NCI-H82 treated with DMSO at 0.1 percent for 48 hours (cell line): ENCODE results near the gene SRGAP1.

Experiments
- DNase-seq: peaks from one replicate; lab custom pipeline; 2025; ENCODE audit not compliant: unreplicated experiment; lab: John Stamatoyannopoulos, UW

Gene SRGAP1

GRCh38 chr12:63931703-63932102, 87.2 kb downstream of the SRGAP1 start:
- DNase-seq: no peak

DNA sequence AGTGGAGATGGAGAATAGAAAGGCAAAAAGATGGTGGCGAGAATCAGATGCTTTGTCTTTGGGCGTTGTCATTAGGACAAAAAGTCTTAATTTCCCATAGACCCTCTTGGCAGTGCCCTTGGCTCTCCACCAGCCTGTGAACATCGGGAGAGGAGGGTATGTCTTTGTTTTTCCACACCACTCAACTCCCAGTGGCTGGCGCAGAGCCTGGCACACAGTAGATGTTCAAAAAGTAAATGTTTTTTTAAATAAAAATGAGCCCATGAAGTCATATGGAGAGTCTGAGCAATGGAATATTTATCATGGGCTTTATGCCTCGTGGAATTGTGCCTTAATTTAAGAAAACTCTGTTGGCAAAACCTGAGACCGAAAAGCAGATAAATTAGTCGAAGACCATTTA, 90.4 kb downstream of the SRGAP1 start:
- no peak for DNase-seq

DNA sequence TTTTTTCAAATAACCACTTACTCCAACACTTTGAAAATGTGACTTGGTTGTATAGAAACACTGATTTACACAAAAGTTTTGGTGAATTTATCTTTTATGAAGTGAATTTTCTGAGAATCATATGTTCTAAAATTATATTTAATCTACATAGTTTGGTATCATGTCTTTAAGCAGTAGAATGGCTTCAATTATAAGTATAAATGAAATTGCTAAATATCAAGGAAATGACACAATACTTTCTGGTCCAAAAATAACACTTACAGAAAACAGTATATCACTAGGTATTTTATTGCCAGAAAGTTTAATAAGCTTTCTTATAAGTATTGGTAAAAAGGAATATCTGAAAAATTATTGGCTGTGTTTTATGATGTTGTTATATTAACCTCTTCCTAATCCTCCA, 90.9 kb downstream of the SRGAP1 start:
- no peak for DNase-seq

GRCh38 chr12:63937378-63938316, 93.1 kb downstream of the SRGAP1 start:
- no peak for DNase-seq

GRCh38 chr12:63940310-63941005, 96.0 kb downstream of the SRGAP1 start:
- no peak for DNase-seq

DNA sequence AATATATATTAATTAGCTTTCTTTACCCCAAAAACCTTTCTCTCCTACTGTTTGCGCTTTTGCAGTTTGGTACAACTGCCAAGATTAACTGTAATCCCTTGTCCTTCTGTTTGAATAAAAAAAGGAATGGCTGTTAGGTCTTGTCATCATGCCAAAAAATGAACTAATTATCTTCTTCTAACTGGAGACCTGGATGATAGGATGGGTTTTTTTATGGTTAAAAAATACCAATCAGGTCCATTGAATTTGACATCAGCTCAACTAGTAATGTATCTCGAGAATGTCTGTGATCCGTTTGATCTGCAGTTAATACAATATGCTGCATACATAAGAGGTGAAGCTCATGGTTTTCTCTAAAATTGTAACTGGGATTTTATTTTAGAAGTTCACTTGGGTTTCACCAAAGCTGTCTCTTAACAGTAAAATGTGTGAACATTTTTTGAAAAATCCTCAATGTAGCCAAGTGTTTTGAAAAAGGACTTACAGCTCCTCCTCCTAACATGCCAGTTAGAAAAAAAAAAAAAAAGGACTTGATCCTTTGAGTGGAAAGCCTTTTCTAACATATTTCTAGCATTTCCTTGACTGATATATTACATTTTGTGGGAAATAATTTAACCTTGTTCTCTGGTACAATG, 96.8 kb downstream of the SRGAP1 start:
- peak; percentile 13 for DNase-seq

- DNase-seq: no peak
Measured at GRCh38 chr12:63941879-63942278, 97.4 kb downstream of the SRGAP1 start.

DNA sequence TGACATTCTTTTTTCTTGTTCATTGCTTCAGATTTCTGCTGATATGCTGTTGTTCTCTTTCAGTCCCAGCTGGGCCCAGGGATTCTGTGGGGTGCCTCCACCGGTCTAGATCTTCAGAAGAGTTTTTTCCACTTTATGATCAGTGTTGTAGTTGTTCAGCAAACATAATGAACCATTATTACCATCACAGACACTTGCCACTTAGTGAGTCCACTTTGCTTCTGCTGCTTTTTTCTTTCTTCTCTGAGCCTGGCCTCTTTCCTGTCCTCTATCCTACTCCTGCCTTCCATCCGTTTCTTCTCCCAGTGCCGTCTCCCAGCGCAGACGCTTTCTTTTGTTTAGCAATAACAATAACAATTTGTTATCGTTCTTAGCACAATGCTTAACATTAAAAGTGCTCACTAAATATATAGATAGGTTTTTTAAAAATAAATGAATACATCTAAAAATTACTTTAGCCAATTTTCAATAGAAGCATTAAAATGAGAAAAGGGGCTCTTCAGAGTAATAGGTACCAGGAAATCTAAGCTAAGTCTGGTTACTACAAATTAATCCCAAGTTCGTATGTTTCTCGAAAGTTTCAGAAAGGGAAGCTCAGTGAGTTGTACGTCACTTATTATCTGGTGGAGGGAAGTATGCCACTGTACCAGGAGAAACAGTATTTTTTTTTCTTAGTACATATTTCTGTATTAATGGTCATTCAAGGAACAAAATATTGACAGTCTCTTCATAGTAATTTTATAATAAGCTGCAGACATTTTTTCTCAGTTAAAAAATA, 98.2 kb downstream of the SRGAP1 start:
- no peak for DNase-seq

DNA sequence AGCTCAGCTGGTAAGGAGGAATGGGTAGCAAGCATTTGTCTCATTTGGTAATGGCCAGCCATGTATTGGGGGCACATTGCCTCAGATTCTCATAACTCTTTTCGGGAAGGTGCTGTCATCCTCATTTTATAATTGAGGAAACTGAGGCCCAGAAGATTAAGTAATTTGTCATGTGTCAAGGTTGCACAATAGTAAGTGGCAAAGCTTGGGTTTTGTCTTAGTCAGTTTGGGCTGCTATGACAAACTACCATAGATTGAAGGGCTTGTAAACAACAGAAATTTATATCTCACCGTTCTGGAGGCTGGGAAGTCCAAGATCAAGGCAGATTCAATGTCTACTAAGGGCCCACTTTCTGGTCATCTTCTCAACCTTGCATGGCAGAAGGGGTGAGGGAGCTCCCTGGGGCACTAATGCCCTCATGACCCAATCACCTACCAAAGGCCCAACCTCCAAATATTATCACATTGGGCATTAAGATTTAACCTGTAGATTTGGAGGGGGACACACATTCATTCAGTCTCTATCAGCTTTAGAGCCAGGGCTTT, 99.6 kb downstream of the SRGAP1 start:
- DNase-seq: no peak

GRCh38 chr12:63944586-63945228, 100.2 kb downstream of the SRGAP1 start:
- no peak for DNase-seq

DNA sequence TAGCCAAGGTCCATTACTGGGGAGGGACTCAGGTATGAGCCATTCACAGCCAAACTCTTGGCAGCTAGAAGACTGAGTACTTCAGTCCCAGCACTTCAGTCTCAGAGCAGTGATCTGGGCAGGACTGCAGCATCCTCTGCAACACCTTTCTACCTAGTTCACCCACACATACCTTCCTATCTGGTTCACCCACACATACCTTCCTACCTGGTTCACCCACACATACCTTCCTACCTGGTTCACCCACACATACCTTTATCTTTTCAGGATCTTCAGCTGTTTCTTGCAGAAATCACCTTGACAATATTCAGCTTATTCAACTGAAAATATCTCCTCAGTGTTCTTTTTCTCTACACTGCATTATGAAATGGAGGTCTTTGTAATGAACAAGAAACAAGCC, 101.3 kb downstream of the SRGAP1 start:
- no peak for DNase-seq

DNA sequence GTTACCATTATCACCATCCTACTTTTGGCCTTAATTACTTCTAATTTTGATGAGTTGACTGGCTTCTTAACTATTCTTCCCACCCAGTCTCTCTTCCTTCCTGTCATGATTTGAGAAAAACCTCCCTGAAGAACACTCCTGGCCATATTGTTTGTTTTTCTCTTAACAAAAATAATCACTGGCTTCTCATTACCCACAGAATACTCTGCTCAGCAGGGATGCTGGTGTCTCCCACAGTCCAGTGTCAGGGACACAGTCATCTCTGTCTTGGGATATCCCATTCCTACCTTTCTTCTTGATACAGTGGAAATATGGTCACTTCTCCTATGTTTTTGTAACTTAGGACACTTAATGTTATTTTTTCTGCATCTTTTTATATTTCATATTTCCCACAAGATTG, 103.7 kb downstream of the SRGAP1 start:
- no peak for DNase-seq

- DNase-seq: no peak
Measured at GRCh38 chr12:63949902-63950301, 105.4 kb downstream of the SRGAP1 start.

GRCh38 chr12:63952995-63953394, 108.5 kb downstream of the SRGAP1 start:
- no peak for DNase-seq

- DNase-seq: no peak
Measured at GRCh38 chr12:63955831-63956666, 111.5 kb downstream of the SRGAP1 start.

GRCh38 chr12:63957496-63957895, 113.0 kb downstream of the SRGAP1 start:
- no peak for DNase-seq

DNA sequence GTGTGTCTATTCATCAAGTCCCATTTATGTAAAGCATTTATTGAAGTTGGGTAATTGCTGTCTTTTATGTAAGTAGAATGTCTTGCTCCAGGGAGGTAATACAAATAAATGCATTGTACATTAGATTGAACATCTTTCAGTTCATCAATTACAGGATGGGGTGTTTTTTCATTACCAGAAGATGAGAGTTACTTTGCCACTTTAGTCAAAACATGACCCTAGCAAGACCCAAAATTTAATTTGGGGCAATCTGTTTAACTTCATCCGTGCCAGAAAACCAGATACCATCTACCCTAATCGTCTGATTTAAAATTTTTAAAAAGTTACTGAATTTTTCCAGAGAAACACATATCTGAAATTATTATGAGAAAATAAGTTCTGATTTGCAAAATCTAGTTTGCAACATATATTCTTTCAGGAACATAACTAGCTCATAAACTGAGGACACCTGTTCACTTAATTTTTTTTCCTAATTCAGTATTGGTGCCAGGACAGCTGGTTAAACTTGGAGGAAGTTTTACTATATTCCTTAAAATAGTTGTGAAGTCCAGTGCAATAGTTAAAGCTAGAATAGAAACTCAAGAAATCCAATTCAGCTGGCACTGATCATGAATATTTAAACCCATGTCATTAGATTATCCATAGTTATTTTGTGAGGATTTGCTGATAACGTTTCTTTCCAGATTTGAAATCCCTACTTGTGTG, 114.5 kb downstream of the SRGAP1 start:
- DNase-seq: no peak

- no peak for DNase-seq
Measured at GRCh38 chr12:63961048-63961447, 116.5 kb downstream of the SRGAP1 start.

GRCh38 chr12:63961543-63961942, 117.0 kb downstream of the SRGAP1 start:
- no peak for DNase-seq
